ENCODE data around the gene RINT1. TPM values are rescaled to one million over a fixed set of nuclear protein-coding genes. Genes with fewer than 3 reads are reported as not detected.

RINT1 gene
- total RNA-seq, 1 experiment from 2014 or later, result 9.2 TPM

DNA sequence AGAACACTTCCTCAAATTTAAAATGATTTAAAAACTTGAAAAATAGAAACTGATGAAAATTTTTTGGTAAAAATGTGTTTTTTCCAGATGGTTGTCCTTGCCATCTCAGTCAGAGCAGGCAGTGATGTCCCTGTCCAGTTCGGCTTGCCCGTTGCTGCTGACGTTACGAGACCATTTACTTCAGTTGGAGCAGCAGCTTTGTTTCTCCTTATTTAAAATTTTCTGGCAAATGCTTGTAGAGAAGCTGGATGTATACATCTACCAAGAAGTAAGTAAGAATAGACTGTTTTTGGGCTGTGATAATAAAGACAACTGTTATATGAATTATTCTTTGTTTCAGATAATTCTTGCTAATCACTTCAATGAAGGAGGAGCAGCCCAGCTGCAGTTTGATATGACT is 33.2 kb downstream of the RINT1 start:
- no peaks in the 10 kb centered on the region for H3K9me2 ChIP-seq (replicated peaks; ENCODE audit: insufficient read depth, low read length)
- no peaks in the 10 kb centered on the region for H4K20me1 ChIP-seq (ENCODE audit: insufficient read depth, low read depth, low read length)
- H3K4me3 ChIP-seq (ENCODE audit: low read length), result no peak overlapping the region
- no peak overlapping the region for H3K27ac ChIP-seq (ENCODE audit: low read length)
- peaks cover 47% of the 10 kb centered on the region for H3K36me3 ChIP-seq (ENCODE audit: insufficient read depth, low read length)
- no peak overlapping the region for H3K4me2 ChIP-seq (ENCODE audit: low read depth, low read length, poor library complexity, severe bottlenecking)
- no peak overlapping the region for H3K9ac ChIP-seq (ENCODE audit: low read length)
- peak; percentile 20 for DNase-seq
- H3K4me1 ChIP-seq (ENCODE audit: low read length), result no peaks in the 10 kb centered on the region
- H3K9me3 ChIP-seq (ENCODE audit: low read length), result no peaks in the 10 kb centered on the region
- no peak overlapping the region for H2AFZ ChIP-seq (ENCODE audit: low read length)
- no peaks in the 10 kb centered on the region for H3K27me3 ChIP-seq (ENCODE audit: low read length)
- no peaks in the 10 kb centered on the region for H3K79me2 ChIP-seq (ENCODE audit: low read length)

DNA sequence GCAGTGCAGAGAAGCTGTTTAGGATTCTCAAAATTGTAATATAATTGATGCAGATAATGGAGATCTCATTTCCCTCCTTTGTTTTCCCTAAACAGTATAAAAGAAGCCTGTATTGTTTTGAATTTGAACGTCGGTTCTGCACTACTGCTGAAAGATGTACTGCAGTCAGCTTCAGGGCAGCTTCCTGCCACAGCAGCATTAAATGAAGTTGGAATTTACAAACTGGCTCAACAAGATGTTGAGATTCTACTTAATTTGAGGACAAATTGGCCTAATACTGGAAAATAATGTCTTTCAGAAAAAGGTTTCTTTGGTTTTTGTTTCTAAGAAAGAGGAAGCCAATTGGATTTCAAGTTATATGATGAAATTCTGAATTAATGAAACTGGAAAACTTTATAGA is 35.0 kb downstream of the RINT1 start:
- Histone ChIP-seq H3K27ac (ENCODE audit: low read length) (no peak overlapping the region), H3K4me1 (ENCODE audit: low read length) (no peaks in the 10 kb centered on the region), H3K9me2 (replicated peaks; ENCODE audit: insufficient read depth, low read length) (no peaks in the 10 kb centered on the region), H3K9ac (ENCODE audit: low read length) (no peak overlapping the region), H3K4me2 (ENCODE audit: low read depth, low read length, poor library complexity, severe bottlenecking) (no peak overlapping the region), H3K36me3 (ENCODE audit: insufficient read depth, low read length) (peaks cover 44% of the 10 kb centered on the region), H3K4me3 (ENCODE audit: low read length) (no peak overlapping the region), H2AFZ (ENCODE audit: low read length) (no peak overlapping the region), H3K27me3 (ENCODE audit: low read length) (no peaks in the 10 kb centered on the region), H3K9me3 (ENCODE audit: low read length) (no peaks in the 10 kb centered on the region), H3K79me2 (ENCODE audit: low read length) (no peaks in the 10 kb centered on the region), H4K20me1 (ENCODE audit: insufficient read depth, low read depth, low read length) (no peaks in the 10 kb centered on the region)
- no peak for DNase-seq

GRCh38 chr7:105567821-105568220 is 35.8 kb downstream of the RINT1 start:
- no peaks in the 10 kb centered on the region for H4K20me1 ChIP-seq (ENCODE audit: insufficient read depth, low read depth, low read length)
- no peaks in the 10 kb centered on the region for H3K9me2 ChIP-seq (replicated peaks; ENCODE audit: insufficient read depth, low read length)
- H3K27me3 ChIP-seq (ENCODE audit: low read length), result no peaks in the 10 kb centered on the region
- no peaks in the 10 kb centered on the region for H3K79me2 ChIP-seq (ENCODE audit: low read length)
- no peak overlapping the region for H3K4me3 ChIP-seq (ENCODE audit: low read length)
- no peaks in the 10 kb centered on the region for H3K9me3 ChIP-seq (ENCODE audit: low read length)
- no peak for DNase-seq
- H3K9ac ChIP-seq (ENCODE audit: low read length), result no peak overlapping the region
- no peaks in the 10 kb centered on the region for H3K4me1 ChIP-seq (ENCODE audit: low read length)
- no peak overlapping the region for H2AFZ ChIP-seq (ENCODE audit: low read length)
- H3K4me2 ChIP-seq (ENCODE audit: low read depth, low read length, poor library complexity, severe bottlenecking), result no peak overlapping the region
- no peak overlapping the region for H3K27ac ChIP-seq (ENCODE audit: low read length)
- H3K36me3 ChIP-seq (ENCODE audit: insufficient read depth, low read length), result peaks cover 39% of the 10 kb centered on the region

DNA sequence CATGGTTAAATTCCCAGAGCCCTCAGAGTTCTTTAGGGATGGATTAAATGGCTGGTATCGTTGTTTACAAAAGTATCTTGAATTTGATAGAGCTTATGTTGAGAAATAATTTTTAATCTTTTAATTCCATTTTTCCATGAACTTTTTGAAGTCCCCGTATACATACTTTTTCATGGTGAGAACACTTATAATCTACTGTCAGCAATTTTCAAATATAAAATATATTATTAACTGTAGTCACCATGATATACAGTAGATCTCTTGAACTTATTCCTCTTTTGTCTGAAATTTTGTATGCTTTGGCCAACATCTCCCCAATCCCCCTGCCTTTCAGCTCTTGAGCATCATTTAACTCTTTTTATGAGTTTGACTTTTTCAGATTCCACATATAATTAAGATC is 39.9 kb downstream of the RINT1 start:
- Histone ChIP-seq H3K4me3 (ENCODE audit: low read length) (no peak overlapping the region), H3K9me2 (replicated peaks; ENCODE audit: insufficient read depth, low read length) (no peaks in the 10 kb centered on the region), H3K4me1 (ENCODE audit: low read length) (no peaks in the 10 kb centered on the region), H3K27ac (ENCODE audit: low read length) (no peak overlapping the region), H2AFZ (ENCODE audit: low read length) (no peak overlapping the region), H3K36me3 (ENCODE audit: insufficient read depth, low read length) (peaks cover 10% of the 10 kb centered on the region; the same call in 1 of the 2 replicates), H3K9ac (ENCODE audit: low read length) (no peak overlapping the region), H3K27me3 (ENCODE audit: low read length) (no peaks in the 10 kb centered on the region), H3K9me3 (ENCODE audit: low read length) (no peaks in the 10 kb centered on the region), H3K79me2 (ENCODE audit: low read length) (no peaks in the 10 kb centered on the region), H4K20me1 (ENCODE audit: insufficient read depth, low read depth, low read length) (no peaks in the 10 kb centered on the region), H3K4me2 (ENCODE audit: low read depth, low read length, poor library complexity, severe bottlenecking) (no peak overlapping the region)
- no peak for DNase-seq

- Histone ChIP-seq H3K9me3 (ENCODE audit: low read length) (no peaks in the 10 kb centered on the region), H3K27me3 (ENCODE audit: low read length) (no peaks in the 10 kb centered on the region), H3K9ac (ENCODE audit: low read length) (no peak overlapping the region), H3K79me2 (ENCODE audit: low read length) (no peaks in the 10 kb centered on the region), H3K9me2 (replicated peaks; ENCODE audit: insufficient read depth, low read length) (no peaks in the 10 kb centered on the region), H3K36me3 (ENCODE audit: insufficient read depth, low read length) (no peaks in the 10 kb centered on the region), H4K20me1 (ENCODE audit: insufficient read depth, low read depth, low read length) (no peaks in the 10 kb centered on the region), H3K4me2 (ENCODE audit: low read depth, low read length, poor library complexity, severe bottlenecking) (no peak overlapping the region), H3K27ac (ENCODE audit: low read length) (no peak overlapping the region), H2AFZ (ENCODE audit: low read length) (no peak overlapping the region), H3K4me1 (ENCODE audit: low read length) (no peaks in the 10 kb centered on the region), H3K4me3 (ENCODE audit: low read length) (no peak overlapping the region)
- DNase-seq, result no peak
Observed at GRCh38 chr7:105577251-105577650, 45.2 kb downstream of the RINT1 start.

DNA sequence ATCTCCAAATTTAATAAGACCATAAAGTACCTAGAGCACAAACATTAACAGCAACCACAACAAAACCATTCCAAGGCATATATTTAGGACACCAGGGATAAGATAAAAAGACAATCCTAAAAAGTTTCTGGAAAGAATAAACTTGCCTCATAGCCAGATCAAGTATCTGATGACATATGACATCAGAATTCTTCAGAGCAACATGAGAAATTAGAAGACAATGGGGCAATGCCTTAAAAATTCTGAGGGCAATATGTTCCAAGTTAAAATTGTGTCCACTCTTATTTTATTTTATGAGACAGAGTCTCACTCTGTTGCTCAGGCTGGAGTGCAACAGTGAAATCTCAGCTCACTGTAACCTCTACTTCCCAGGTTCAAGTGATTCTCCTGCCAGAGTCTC is 46.5 kb downstream of the RINT1 start:
- Histone ChIP-seq H3K9ac (ENCODE audit: low read length) (no peak overlapping the region), H2AFZ (ENCODE audit: low read length) (no peak overlapping the region), H3K27ac (ENCODE audit: low read length) (no peak overlapping the region), H3K79me2 (ENCODE audit: low read length) (no peaks in the 10 kb centered on the region), H3K4me3 (ENCODE audit: low read length) (no peak overlapping the region), H3K9me3 (ENCODE audit: low read length) (no peaks in the 10 kb centered on the region), H3K9me2 (replicated peaks; ENCODE audit: insufficient read depth, low read length) (no peaks in the 10 kb centered on the region), H3K27me3 (ENCODE audit: low read length) (no peaks in the 10 kb centered on the region), H3K4me2 (ENCODE audit: low read depth, low read length, poor library complexity, severe bottlenecking) (no peak overlapping the region), H3K4me1 (ENCODE audit: low read length) (no peaks in the 10 kb centered on the region), H4K20me1 (ENCODE audit: insufficient read depth, low read depth, low read length) (no peaks in the 10 kb centered on the region), H3K36me3 (ENCODE audit: insufficient read depth, low read length) (no peaks in the 10 kb centered on the region)
- DNase-seq, result no peak

GRCh38 chr7:105580022-105580740 is 48.2 kb downstream of the RINT1 start:
- no peak overlapping the region for H3K27ac ChIP-seq (ENCODE audit: low read length)
- no peaks in the 10 kb centered on the region for H3K9me2 ChIP-seq (replicated peaks; ENCODE audit: insufficient read depth, low read length)
- no peaks in the 10 kb centered on the region for H4K20me1 ChIP-seq (ENCODE audit: insufficient read depth, low read depth, low read length)
- no peak overlapping the region for H2AFZ ChIP-seq (ENCODE audit: low read length)
- H3K4me1 ChIP-seq (ENCODE audit: low read length), result no peaks in the 10 kb centered on the region
- H3K9me3 ChIP-seq (ENCODE audit: low read length), result no peaks in the 10 kb centered on the region
- no peaks in the 10 kb centered on the region for H3K79me2 ChIP-seq (ENCODE audit: low read length)
- no peak overlapping the region for H3K9ac ChIP-seq (ENCODE audit: low read length)
- no peaks in the 10 kb centered on the region for H3K36me3 ChIP-seq (ENCODE audit: insufficient read depth, low read length)
- H3K4me2 ChIP-seq (ENCODE audit: low read depth, low read length, poor library complexity, severe bottlenecking), result no peak overlapping the region
- H3K4me3 ChIP-seq (ENCODE audit: low read length), result no peak overlapping the region
- no peak for DNase-seq
- H3K27me3 ChIP-seq (ENCODE audit: low read length), result no peaks in the 10 kb centered on the region

DNA sequence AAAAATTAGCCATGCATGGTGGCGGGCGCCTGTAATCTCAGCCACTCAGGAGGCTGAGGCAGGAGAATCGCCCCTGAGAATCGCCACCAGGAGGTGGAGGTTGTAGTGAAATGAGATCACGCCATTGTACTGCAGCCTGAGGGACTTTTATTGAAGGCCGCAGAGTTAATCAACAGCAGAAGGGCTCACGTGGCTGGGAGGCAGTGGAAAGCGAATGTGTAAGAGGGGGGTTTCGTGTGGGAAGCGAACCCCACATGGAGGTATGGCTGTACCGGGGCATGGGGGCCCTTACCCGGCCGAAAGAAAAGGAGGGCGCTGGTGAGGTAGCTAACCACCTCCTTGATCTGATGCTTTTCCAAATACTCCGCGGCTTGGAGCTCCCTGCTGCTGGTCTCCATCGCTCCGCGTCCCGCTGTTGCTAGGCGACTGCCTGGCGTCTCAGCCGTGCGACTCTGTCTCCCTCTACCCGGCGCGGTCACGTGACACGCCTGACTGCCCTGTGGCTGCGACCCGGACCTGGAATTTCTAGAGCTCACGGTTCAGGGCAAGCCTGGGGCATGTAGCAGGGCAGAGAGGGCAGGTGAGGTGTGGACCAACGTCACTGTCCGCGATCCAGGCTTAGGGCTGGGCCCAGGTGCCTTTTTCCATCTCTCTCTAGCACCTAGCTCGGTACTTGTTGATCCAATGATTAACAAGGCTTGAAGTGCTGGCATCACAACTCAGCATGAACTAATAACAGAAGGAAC is 49.2 kb downstream of the RINT1 start, which contains the start of gene EFCAB10:
Gene EFCAB10, minus strand, starts transcription at position 428 of the 746 bp plus-strand sequence. Its CDS starts 30 bp downstream, at position 398.
- no peak within 1 kb of the TSS for H3K9ac ChIP-seq (ENCODE audit: low read length)
- no peak within 1 kb of the TSS for H3K4me3 ChIP-seq (ENCODE audit: low read length)

More for the DNA sequence above, 49.2 kb downstream of the RINT1 start, which contains the start of gene EFCAB10:
- Histone ChIP-seq H2AFZ (ENCODE audit: low read length) (no peak within 1 kb of the TSS), H3K9me3 (ENCODE audit: low read length) (no peaks in the 10 kb centered on the region), H4K20me1 (ENCODE audit: insufficient read depth, low read depth, low read length) (no peaks in the 10 kb centered on the region), H3K9me2 (replicated peaks; ENCODE audit: insufficient read depth, low read length) (no peaks in the 10 kb centered on the region), H3K79me2 (ENCODE audit: low read length) (no peaks in the 10 kb centered on the region), H3K36me3 (ENCODE audit: insufficient read depth, low read length) (no peaks in the 10 kb centered on the region), H3K4me2 (ENCODE audit: low read depth, low read length, poor library complexity, severe bottlenecking) (no peak within 1 kb of the TSS), H3K27me3 (ENCODE audit: low read length) (no peaks in the 10 kb centered on the region), H3K27ac (ENCODE audit: low read length) (no peak within 1 kb of the TSS), H3K4me1 (ENCODE audit: low read length) (no peaks in the 10 kb centered on the region)
- DNase-seq, result no peak
